SH-SY5Y (cell line): ENCODE measurements around the gene MTCP1.

Source experiments
- GATA2 ChIP-seq: IDR thresholded peaks from 2 replicates; pipeline ENCODE4 v1.6.1; 2011; ENCODE audit warnings: mild to moderate bottlenecking, low read depth, low read length
- GATA3 ChIP-seq: IDR thresholded peaks from 2 replicates; pipeline ENCODE4 v1.6.1; 2011; ENCODE audit warnings: low read depth, mild to moderate bottlenecking, low read length, moderate library complexity

Gene MTCP1

DNA sequence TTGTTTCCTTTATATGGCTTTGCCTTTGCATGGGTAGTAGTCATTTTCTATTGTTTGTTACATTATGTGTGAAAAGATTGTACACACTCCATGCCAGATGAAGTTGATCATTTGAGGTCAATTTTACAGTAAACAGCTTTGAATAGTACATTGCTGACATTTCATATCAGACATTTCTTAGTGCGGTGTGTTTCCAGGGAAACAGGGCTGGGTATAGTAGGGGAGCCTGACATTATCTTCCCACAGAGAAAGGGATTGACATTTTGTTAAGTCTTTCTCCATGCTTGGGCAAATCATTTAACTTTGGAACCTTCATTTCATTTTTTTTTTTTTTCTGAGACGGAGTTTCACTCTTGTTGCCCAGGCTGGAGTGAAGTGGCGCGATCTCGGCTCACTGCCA, 39.3 kb downstream of the MTCP1 start:
- TF ChIP-seq GATA2, result no peak
- no peak for TF ChIP-seq GATA3

DNA sequence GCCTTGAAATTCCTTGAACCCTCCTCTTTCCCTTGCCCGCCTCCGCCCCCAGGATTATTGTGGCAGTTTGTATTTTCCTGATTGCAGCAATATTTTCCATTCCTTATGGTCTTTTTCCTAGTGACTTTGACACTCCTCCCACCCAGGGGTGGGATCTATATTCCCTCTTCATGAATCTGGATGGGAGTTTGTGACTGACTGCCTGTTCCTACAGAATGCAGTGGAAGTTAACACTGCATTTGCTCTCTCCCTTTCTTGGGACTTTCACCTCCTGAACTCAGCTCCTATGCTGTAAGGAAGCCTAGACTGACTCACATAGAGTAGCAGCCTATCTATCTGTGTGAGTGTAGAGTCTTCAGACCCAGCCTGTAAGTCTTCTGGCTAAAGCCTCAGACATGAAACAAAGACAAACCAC, 42.1 kb downstream of the MTCP1 start:
- TF ChIP-seq GATA3, result no peak
- no peak for TF ChIP-seq GATA2

DNA sequence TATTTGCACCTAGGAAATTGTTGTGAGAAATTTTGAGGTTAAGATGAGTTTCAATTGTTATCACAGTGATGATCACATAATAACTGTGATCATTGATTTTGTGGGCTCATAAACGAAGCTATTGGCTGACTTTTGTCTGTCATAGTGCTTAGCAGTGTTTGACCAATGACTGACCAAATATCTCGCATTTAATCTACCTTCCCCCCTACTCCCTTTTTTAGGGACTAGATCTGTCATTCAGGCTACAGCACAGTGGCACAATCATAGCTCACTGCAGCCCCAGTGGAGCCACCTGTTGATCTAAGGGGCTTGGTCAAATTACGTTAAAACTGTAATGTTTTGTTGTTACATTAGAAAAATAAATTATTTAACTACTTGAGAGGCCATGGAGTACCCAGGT, 42.8 kb downstream of the MTCP1 start:
- TF ChIP-seq GATA3 (no peak), GATA2 (no peak)

DNA sequence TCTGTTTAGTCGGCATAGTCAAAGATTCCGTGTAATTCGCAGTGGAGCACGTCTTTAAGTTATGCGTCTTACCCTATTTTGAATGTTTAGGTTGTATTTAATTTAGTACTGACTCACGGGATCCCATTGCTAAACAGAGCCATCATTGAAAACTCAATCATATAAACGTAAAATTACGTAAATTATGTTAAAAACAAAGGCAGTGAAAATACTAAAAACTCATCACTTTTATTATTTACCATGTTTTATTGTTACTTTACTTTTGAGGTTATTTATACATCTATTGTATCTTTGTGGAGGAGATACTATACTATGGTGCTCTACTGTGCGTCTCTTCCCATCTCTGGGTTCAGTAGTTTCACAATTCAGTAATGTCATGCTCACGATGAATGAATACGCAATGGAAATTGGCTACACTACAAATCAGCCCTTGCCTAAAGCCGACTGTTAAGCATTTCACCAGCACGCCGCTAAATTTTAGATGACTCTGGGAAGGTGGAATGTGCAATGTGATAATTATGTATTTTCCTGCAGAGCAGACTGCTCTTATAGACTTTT, 43.3 kb downstream of the MTCP1 start:
- TF ChIP-seq GATA3 (no peak), GATA2 (no peak)

DNA sequence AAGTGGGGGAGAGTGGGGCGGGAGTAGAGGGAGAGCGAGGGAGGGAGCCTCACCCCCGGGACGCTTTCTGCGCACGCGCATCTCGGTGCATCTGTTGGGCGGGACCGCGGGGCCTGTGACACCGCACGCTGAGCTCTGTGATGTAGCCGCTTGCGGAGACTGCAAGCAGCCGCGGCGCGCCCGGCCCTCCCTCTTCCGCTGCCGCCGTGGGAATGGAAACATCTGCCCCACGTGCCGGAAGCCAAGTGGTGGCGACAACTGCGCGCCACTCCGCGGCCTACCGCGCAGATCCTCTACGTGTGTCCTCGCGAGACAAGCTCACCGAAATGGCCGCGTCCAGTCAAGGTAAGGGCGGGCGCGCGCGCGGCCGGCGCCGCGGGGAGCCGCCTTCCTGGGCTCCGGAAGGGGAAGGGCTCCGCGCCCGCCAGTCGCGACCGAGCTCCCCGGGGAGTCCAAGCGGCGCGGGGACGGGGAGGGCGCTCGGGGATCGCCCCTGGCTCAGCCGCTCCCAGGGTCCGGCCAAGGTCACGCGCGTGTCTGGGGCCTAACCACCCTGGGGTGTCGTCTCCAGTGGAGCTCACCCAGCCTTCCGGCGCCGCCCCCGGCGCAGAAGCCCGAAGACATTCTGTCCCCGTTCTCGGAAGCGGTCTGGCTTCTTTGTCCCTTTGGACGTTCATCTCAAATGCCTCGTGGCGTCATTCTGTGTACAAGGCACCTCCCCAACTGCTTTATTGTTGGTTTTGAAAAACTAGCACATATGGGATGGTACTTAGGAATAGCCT, 44.0 kb downstream of the MTCP1 start, which contains the start of gene FUNDC2:
FUNDC2 (plus strand) TSS at position 118 of the 782 bp plus-strand sequence; CDS start at position 213, 95 bp downstream.
- TF ChIP-seq GATA3 (no peak), GATA2 (peak; percentile 54; the same call in 1 of the 2 replicates)

DNA sequence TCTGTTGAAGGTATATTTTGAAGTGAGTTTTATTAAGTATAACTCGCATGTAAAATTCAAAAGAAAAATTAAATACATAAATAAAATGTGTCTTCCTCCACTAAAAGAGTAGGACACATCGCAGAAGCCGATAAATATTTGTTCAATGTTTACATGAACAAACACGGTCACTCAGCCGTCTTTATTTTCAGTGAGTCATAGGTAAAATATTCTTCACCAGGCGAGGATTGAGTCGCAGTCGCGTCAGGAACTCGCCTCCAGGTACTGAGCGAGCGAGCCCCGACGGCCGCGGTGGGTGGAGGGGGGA, 44.6 kb downstream of the MTCP1 start:
- TF ChIP-seq GATA3 (no peak), GATA2 (no peak)

DNA sequence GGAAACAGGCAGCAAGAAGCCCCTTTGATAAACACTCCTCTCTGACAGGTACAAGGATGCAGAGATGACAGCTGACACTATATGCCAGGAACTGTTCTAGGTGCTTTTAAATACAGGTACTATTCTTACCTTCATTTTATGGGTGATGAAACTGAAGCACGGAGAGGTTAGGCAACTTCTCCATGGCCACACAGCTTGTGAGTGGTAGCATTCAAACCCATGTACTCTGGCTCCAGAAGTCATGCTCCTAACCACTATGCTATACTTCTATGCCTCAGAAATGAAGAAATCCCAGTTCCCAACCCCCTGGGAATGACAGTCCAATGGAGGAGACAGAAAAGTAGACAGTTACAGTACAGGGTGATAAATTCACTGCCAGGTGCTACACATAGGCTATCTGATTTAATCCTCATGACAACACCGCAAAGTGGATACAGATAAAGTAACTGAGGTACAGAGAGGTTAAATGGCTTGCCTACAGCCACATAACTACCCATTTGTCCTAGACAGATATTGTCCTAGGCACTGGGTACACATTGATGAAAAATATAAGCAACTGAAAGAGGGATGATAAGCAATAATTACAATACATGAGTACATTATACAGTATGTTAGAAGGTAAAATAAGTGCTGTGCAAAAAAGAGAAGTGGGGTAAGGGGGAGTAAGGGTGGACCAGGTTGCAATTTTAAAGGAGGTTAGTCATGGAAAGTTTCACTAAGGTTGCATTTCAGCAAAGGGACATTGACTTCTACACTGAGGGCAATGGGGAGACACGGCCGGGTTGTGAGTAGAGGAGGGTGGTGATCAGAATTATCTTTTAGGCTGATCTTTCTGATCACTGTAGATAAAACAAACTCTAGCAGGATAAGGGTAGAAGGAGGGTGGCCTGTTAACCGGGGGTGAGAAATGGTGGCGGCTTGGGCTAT, 46.8 kb downstream of the MTCP1 start:
- TF ChIP-seq GATA2 (no peak), GATA3 (no peak)

DNA sequence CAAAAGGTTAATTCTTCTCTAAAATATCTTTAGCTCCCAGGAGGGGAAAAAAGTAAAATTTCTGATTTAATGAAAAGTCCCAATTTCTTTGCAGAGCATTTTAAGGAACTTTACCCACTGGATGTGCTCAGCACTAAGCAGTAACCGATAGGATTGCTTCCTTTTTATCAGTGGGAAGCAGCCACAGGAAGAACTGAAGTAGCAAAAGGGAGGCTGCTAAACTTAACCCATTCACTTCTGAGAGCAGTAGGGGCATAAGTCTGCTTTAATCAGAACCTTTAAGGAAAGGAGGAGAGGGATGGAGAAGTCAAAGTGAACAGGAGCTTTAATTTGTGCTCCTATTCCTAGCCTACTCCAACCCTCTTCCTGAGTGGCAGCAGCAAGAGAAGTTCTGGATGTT, 48.4 kb downstream of the MTCP1 start, which contains the start of gene F8:
F8 (minus strand) TSS at position 139 of the 400 bp plus-strand sequence. CDS start 171 bp downstream, outside the sequence.
- no peak for TF ChIP-seq GATA2
- TF ChIP-seq GATA3, result no peak

DNA sequence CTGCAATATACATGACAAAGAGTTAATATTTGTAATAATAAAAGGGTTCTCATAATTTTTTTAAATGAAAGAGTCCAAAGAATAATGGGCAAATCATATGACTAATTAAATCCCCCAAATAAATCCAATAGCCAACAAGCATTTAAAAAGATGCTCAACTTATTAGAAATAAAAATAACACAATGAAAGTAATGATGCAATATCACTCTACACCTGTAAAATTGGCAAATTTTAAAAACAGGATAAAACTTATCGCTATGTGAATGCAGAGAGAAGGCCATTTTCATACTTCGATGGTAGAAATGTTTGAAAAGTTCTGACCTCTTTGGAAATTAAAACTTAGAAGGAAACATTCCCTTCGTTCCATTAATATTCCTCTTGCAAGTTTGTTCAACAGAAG, 50.3 kb downstream of the MTCP1 start:
- no peak for TF ChIP-seq GATA2
- TF ChIP-seq GATA3, result no peak
